Esophagus squamous epithelium (tissue), 4 donors: ENCODE results near the gene KRTAP2-3.

Experiments
- CTCF ChIP-seq, 6 experiments: fragments of 450-650 bp in 4 of 6; fragments of 200-600 bp in 2 of 6; sonication (generic) in 2 of 6; IDR thresholded peaks; one replicate each; pipeline ENCODE4 v1.5.1; 2016 to 2019; ENCODE audit warnings: antibody characterized with exemption in 6 of 6, mild to moderate bottlenecking in 4 of 6, moderate library complexity in 4 of 6
- POLR2A ChIP-seq, 4 donors: fragments of 450-650 bp; IDR thresholded peaks; one replicate each; pipeline ENCODE4 v1.6.1; 2017; ENCODE audit warnings: antibody characterized with exemption in 4 of 4, mild to moderate bottlenecking in 4 of 4, moderate library complexity in 3 of 4

GRCh38 chr17:41060052-41060604 is at the start of gene KRTAP2-3:
- TF ChIP-seq CTCF (IDR thresholded peaks at IDR 0.05), result no peak
- no peak for TF ChIP-seq POLR2A (IDR thresholded peaks at IDR 0.05)
